Embryonic facial prominence (tissue), 1 donor: ENCODE measurements around the gene PEX12.
"Not testable (repeated sequence)": the region's sequence is repeated elsewhere in the genome, so short reads cannot be mapped to it uniquely, and the experiment has no call there.

Source experiments
- DNase-seq: peaks from one replicate; pipeline ENCODE4 v3.0.0-alpha.2; 2016; ENCODE audit errors: extremely low spot score

Gene PEX12

DNA sequence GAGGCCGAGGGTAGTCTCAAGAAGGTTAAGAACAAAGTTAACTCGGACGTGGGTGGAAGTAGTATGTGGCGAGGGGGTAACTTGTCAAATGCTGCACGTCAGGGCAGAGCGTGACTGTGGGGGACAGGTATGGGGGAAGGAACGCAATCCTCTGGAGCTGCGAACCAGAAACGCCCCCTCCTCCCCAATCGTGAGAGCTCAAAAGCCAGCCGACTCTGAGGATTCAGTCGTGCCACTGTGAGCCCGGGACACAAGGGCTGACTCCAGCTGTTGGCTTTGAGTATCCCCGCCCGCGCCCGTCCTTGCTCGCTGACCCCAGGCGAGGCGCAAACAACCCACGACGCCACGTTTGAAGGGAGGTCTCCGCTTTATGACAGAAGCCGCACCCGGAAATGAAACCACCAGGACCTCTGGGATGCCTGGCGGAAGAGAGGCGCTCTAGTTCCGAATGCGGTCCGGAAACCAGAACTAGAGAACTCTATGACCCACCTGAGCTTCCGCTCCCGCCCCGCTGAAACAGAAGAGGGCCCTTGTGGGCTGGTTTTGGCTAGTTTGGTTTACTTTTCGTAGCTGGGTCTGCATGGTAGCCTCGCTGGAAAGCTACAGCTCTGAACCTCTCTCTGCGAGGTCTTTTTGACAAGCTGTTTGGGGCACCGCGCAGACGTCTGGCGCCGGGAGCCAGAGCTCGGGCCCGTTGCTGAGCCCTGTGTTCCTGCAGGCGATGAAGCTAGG is at the start of gene PEX12:
TSS of gene PEX12 (minus strand) at position 375 of the 732 bp plus-strand sequence. CDS start 550 bp downstream, outside the sequence.
- DNase-seq, result peak; percentile 80

DNA sequence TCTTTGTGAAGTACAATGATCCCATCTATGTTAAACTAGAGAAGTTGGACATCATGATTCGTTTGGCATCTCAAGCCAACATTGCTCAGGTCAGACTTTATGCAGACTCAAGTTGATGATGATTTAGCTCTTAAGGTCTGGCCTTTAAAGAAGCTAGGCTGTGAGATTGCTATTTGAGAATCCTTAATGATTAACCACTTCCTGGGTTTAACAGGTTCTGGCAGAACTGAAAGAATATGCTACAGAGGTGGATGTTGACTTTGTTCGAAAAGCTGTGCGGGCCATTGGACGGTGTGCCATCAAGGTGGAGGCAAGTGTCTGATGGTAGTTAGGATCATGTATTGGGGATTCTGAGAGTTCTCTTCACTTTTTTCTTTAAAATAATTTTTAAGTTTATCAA is 49.0 kb upstream of the PEX12 start:
- no peak for DNase-seq

DNA sequence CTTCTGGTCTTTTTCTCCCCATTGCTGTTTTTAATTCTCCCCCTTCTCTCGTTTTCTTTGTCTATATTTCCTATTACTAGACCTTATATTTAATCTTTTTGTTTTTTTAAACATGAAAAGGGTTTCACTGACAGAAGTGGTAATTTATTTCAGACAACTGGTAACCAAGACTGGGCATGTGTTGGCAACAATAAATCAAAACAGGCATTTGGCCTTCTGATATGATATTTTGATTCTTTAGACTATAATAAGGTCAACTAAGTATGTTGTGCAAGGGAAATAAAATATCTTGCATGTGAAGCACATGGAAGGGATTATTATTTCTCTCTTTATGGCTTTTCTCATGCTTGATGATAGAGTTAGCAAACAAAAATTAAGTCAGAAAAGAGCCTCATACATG is 43.4 kb upstream of the PEX12 start:
- DNase-seq, result no peak

DNA sequence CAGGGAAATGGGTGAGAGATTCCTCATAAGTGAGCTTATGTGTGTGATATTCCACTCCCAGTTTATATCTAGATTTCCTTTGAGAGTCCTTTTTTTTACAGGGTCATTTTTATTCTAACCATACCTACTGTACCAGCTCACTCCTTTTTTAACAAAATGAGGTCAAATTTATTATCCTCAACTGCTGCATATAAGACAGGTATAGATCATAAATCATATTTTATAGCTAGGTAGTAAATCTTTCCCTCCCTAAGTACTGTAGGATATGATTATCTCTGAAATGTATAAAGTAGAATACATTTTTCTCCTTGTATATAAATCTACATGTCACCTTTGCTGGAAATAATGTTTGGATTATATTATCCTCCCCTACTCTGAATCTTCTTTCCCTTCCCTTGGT is 40.3 kb upstream of the PEX12 start:
- no peak for DNase-seq

DNA sequence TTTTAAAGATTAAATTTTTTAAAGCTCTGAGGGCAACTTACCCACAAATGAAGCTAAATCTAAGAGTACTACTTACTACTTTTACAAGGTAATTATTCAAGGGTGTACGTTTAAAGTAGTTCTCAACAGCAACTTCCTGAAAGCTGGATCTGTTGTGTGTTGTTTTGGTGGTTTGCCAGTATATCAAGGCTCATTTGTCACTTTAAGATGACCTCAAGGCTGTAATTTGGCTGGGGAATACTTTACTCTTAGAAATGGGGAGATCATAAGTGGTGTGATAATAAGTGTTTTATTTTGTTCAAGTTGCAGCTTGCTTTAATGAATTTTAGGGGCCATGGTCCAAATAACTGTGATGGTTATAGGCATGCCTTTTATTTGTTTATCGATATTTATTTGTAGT is 39.1 kb upstream of the PEX12 start:
- no peak for DNase-seq

DNA sequence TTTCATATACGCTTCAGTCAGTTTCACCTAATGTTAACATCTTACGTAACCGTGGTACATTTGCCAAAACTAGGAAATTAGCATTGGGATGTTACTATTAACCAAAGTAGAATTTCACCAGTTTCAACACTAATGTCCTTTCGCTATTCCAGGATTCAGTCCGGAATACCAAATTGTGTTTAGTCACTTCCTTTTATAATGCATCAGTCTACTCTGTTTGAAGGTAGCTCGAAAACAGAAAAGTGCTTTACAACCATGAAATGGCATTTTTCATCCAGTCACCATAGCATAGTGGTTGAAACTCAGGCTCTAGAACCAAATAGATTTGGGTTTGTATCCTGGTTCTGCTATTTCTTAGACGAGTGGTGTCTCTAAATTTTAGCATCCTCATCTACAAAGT is 38.2 kb upstream of the PEX12 start:
- no peak for DNase-seq

DNA sequence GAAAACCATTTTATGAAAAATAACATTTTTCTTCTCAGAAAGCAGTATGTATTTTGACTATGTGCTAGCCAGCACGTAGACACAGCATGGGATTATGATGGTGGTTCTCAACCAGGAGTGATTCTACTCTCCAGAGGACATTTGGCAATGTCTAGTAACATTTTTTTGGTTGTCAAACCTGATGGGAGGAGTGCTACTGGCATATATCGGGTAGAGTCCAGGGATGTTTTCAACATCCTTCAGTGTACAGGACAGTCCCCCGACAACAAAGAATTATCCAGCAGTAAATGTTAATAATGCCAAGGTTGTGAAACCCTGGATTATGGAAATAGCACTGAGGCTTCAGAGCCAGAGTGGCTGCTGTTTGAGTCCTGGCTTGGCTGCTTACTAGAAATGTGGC is 36.4 kb upstream of the PEX12 start:
- DNase-seq, result no peak

DNA sequence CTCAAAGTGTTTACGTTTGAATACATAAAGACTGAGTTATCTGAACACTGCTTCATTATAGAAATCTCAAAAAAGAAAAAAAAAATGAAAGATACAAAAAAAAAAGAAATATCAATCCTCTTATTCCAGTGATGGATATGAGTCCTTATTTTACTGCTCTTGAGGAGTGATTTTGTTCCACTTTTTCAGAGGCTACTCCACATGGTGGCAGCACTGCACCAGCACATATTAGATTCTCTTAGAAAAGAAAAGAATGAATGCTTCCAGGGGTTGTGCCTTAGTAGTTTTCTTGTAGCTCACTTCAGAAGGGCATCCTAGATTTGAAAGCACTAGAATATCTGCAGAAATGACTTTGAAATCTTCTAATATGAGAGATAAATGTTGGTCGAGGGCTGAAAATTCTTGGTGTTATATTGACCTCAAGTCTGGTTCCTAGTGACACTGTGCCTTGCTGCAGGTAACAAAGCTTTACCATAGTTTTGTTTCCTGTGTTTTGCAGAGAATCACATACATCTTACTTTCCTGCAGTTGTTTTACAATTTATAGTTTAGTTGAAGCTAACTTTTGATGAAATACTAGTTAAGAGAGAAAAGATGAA is 34.7 kb upstream of the PEX12 start:
- DNase-seq, result peak; percentile 12

DNA sequence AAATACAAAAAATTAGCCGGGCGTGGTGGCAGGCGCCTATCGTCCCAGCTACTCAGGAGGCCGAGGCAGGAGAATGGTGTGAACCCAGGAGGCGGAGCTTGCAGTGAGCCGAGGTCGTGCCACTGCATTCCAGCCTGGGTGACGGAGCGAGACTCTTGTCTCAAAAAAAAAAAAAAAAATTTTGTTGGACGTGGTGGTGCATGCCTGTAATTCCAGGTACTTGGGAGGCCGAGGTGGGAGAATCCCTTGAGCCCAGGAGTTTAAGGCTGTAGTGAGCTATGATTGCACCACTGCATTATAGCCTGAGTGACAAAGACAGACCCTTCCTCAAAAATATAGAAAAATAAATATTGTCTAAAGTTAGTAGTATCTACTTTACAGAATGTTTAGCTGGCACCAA is 32.4 kb upstream of the PEX12 start:
- DNase-seq, result not testable (repeated sequence)

DNA sequence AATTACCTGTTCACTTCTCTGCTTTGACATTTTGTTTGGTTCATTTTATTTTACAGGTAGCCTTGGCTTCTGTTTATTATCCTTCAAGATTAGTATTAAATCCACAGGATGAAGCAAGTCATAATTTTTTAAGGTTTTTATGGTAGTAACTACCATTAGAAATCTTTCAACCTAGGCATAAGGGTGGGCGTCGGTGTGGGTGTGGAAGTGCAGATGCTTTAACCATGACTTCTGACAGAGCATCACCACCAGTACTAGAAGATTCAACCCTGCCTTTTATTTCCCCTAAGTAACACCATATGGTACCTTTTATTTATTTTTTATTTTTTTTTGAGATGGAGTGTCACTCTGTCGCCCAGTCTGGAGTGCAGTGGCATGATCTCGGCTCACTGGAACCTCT is 31.5 kb upstream of the PEX12 start:
- DNase-seq, result no peak

DNA sequence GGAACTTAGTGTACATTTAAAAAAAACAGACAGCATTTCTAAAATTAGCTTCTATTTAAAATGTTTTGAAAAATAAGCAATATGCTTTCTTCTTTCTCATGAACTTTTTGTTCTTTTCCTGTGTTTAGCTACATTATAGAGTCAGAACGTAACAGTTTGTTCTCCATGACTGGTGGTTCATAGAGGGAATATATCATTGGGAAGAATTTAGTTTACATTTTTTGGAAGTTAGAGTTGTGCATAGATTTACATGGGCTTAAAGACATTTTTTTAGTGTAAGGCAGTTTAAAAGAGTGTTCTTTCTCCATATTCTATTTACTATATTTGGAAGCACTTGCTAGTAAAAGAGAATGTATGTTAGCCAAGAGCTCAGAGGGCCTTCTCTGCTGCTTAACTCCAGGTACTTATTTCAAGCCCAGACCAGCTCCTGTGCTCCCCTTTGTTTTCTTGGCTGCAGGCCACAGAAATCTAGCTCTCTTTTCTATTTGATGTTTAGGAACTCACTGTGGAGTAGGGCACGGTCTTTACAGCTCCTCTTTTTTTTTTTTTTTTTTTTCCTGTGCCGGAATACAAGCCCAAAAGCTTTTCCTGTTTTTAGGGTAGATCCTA is 29.0 kb upstream of the PEX12 start:
- DNase-seq, result no peak

DNA sequence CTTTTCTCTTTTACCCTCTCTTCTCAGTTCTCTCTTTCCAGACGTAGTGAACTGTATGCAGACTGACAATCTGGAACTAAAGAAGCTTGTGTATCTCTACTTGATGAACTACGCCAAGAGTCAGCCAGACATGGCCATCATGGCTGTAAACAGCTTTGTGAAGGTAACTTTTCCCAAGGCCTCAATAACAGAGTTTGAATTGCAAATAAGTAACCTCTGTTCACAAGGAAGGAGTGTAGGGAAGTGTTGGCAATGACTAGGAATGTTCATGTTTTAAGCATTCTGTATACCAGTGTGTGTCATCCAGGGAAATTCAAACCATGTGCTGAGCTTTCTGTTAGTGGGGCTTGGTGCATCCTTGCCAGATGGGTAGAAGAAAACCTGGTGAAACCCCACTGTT is 27.3 kb upstream of the PEX12 start:
- no peak for DNase-seq

DNA sequence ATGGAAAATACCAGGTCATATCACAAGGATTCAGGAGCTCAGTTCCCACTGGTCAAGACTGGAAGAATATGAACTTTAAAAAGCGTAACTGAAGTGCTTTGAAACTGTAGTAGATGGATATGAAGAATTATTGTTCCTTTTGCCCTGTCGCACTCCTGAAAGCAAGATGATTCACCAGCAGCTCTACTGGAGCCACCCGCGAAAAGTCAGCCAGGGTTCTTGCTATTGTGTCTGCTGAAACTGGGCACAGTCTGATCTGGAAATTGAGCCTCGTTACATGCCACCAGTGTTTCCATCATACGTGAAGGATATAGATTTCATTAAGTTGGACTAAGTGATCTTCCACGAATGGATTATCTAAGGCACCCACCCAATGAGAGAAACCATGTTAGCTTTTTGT is 25.3 kb upstream of the PEX12 start:
- no peak for DNase-seq

DNA sequence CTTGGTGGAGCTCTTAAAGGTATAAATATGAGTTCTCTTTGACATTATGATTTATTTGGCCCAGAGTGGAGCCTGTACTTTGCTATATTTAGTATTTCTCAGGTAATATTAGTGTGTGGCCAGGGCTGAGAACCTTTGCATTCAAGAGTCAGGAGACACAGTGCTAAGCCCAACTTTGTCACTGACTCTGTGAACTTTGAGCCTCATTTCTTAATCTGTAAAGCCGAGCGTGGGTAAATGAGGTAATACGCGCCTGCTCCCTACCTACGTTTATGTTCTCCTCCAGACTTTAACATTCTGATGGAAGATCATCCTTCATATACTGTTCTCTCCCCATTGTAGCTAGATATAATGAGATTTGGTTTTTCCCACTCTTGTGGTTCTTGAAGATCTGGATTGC is 19.2 kb upstream of the PEX12 start:
- DNase-seq, result no peak

DNA sequence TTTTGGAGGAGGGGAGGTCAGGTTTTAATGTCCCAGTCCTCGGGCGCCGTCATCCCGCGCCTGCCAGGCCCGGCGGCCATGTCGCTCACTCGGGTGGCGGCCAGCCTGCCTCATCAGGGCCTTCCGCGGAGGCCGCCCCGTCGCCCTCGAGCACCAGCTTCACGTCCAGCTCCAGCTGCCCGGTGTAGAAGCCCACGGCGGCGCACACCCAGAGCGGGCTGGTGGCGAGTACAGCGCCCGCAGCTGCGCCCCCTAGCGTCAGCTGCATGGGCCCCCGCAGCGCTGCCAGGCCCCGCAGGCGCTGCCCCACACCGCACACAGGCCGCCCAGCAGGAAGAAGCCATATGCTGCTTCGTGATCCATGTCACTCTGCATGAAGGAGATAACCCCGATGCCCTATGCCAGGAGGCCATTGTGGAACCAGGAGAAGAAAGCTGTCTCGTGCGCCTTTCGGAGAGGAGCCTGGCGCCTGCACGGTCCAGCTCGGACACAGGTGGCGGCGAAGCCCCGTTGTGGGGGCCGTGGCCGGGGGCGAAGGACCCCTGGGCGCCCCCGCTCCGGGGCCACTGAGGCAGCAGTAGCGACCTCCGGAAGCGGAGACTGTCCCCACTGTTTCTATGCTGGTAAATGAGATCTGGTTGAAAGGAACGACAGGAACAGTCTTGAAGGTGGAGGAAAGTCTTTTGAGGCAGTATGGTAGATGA is 18.3 kb upstream of the PEX12 start:
- no peak for DNase-seq

DNA sequence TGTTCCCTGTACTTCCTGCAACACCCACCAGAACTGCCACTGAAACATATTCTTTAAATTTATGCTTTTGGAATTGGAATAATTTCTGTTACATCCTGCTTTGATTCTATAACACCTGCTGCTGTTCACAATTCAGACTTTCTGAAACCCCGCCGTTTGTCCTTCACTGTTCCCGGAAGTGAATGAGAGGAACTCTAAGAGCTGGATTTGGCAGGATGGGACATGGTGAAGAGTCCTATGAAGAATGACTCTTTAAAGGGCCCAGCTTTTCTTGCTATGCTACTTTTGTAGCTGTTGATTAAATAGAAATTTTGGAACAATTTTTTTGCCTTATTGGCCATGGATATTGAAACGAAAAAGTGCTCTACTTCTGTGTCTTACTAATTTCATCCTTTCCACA is 17.7 kb upstream of the PEX12 start:
- DNase-seq, result no peak

DNA sequence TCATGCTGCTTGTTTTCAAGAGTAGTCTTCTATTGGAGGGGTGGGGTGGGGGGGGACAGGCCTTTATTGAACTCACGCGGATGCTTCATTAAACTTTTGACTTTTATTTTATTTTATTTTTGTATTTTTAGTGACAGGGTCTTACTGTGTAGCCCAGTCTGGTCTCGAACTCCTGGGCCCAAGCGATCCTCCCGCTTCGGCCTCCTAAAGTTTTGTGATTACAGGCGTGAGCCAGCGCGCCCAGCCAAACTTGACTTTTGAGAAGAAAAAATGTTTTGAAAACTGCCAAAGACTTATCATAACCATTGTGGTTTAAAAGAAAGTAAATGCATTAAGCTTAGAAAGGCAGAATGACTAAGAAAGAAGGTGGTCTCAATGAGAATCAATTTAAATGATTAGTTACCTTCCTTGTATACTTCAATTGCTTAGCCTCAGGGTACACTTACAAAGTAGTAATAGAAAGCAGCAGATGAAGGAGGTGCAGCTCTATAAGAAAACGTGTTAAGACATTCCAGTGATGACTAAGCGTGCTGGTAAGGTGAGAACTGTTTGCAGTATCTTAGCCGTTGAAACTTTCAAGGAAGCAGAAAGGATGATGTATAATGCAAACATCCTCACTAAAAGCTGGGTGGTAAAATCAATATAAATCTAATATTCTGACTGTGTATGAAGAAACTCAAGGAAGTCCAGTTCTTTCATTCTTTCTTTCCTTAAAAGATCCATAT is 10.0 kb upstream of the PEX12 start:
- DNase-seq, result no peak

DNA sequence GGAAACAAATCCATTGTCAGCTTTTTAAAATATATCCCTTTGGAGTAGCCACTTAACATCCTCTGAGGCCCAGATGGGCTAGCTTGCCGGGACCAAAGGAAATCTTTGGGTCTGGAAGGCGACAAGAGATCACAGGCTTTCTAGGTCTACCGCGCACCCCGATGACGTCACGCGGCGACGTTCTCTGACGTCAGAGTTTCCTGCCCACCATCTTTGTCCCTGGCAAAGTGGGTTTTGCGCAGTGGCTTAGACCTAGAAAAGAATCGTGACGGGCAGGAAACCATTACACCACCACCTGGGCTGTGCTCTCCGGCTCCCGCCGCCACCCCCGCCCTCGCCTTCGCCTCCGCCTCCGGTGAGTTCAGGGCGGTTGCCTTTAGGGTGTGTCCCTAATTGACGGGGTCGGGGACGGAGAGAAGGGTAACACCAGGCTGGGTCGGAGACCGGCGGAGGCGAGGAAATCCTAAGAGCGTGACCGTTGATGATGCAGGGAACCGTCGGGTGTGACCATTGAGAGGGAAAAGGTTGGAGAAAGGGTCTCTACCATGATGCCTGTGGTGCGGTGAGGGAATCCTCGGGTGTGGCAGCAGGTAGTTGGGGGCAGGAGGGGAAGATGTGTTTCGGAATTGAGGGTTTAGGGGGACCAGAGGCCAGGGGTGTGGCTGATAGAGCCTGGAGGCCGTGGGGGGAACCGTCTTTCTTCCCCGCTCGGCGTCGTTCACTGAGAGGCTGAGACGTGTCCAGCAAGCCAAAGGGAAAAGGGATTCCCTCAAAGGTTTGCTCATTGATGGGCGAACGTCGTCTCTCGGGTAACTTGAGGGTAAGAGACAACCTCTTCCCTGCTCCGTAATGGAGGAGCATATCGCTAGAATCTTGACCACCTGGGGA is 8.9 kb upstream of the PEX12 start, which contains the start of gene AP2B1:
TSS of gene AP2B1 (plus strand) at position 249 of the 888 bp plus-strand sequence. CDS start 6,709 bp downstream, outside the sequence.
- peak; percentile 87 for DNase-seq

DNA sequence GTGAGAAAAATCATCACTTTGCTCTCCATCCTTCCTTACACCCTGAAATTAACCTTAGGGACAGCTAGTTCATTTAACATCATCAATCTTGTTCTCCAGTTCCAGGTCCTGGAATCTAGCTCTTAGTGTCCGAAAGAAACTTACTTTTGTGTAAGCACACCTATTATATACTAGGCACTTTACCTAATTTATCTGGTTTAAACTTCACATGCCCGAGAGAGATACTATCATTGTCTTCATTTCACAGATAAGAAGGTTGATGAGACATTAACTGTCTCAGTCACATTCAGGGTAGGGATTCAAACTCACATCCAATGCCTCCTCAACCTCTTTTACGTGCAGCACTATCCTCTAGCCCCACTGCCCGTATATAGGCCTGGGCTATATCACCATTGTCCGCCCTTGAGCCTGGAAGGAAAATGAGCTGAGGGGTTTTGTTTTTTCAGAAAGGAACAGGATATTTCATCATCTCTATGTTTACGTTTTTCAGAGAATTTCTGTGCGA is 8.2 kb upstream of the PEX12 start:
- no peak for DNase-seq

DNA sequence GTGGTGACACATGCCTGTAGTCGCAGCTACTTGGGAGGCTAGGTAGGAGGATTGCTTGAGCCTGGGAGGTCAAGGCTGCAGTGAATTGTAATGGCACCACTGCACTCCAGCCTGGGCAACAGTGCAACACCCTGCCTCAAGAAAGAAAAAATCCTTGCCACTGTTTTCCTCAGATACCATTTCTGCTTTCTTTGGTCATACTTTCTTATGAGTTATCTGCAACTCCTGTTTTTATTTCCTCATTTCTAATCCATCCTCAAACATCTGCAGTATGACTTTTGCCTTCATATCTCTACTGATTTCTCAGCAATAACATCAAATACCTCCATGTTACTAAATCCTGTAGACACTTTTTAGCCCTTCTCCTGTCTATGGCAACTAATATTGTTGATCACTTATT is 5.7 kb upstream of the PEX12 start:
- no peak for DNase-seq
